GM21576 (cell line): ENCODE data around the gene CSF3.
"Not testable (repeated sequence)": the region's sequence is repeated elsewhere in the genome, so short reads cannot be mapped to it uniquely, and the experiment has no call there.

Source experiments
- ATAC-seq: cut with Tn5 transposase; IDR thresholded peaks from one replicate; pipeline ENCODE4 v1.9.1; 2021; ENCODE audit warnings: mild to moderate bottlenecking, moderate library complexity; ENCODE audit not compliant: unreplicated experiment

Gene CSF3

GRCh38 chr17:39996800-39997199 lies 18.4 kb upstream of the CSF3 start:
- ATAC-seq = no peak

GRCh38 chr17:39997543-39997942 lies 17.7 kb upstream of the CSF3 start:
- ATAC-seq = no peak

DNA sequence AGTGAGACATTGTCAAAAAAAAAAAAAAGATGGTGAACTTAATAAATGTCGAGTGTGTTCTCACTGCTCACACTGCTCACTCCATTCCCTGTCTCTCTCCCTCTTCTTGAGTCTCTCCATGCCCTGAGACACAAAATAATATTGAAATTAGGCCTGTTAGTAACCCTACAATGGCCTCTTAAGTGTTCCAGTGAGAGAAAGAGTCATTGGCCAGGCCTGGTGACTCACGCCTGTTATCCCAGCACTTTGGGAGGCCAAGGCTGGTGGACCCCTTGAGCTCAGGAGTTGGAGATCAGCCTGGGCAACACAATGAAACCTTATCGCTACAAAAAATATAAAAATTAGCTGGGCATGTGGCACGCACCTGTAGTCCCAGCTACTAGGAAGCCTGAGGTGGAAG lies 16.2 kb upstream of the CSF3 start:
- ATAC-seq = no peak

GRCh38 chr17:40000161-40000560 lies 15.1 kb upstream of the CSF3 start:
- no peak for ATAC-seq

GRCh38 chr17:40001335-40001734 lies 13.9 kb upstream of the CSF3 start:
- not testable (repeated sequence) for ATAC-seq

DNA sequence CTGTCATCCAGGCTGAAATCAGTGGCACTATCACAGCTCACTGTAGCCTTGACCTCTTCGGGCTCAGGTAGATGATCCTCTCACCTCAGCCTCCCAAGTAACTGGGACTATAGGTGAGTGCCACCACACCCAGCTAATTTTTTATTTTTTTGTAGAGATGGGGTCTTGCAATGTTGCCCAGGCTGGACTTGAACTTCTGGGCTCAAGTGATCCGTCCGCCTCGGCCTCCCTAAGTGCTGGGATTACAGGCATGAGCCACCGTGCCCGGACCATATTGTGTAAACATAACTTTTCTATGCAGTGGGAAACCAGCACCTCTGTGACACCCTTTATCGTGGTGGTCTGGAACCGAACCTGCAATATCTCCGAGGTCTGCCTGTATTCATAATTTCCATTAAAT lies 11.2 kb upstream of the CSF3 start:
- ATAC-seq = no peak

DNA sequence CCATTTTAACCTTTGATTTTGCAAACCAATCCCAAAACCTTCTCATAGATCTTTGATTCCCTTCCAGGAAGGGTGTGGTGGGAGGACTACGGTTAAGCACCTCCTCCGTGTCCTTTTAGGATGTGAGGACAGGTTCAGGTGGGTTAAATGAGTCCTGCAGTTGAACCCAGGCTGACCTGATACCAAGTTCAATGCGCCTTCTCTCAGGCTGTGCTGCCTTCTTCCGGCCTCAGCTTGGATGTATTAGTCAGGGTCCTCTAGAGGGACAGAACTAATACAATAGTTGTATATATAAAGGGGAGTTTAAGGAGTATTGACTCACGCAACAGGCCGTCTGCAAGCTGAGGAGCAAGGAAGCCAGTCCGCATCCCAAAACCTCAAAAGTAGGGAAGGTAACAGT lies 10.5 kb upstream of the CSF3 start:
- ATAC-seq = no peak

DNA sequence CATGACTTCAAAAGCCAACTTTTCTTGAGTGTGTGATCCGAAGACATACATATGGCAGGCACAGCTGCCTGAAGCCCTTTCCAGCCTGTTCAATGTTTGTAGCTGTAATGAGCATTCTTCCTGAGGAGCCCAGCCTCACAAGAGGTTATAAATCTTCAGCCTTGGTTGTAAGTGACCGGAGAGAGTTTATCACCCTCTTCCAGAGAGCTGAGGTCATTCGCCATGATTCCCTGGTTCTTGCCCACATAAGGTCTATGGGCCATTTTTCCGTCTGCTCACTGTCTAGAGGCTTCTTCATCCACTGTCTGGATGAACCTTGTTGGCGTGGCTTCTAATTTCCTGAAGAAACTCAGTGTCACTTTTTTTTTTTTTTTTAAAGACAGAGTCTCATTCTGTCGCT lies 9.7 kb upstream of the CSF3 start:
- no peak for ATAC-seq

DNA sequence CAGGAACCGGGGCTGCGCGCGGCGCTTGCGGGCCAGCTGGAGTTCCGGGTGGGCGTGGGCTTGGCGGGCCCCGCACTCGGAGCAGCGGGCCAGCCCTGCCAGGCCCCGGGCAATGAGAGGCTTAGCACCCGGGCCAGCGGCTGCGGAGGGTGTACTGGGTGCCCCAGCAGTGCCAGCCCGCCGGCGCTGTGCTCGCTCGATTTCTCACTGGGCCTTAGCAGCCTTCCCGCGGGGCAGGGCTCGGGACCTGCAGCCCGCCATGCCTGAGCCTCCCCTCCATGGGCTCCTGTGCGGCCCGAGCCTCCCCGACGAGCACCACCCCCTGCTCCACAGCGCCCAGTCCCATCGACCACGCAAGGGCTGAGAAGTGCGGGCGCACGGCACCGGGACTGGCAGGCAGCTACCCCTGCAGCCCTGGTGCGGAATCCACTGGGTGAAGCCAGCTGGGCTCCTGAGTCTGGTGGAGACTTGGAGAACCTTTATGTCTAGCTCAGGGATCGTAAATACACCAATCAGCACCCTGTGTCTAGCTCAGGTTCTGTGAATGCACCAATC lies 4.2 kb upstream of the CSF3 start:
- ATAC-seq = not testable (repeated sequence)

GRCh38 chr17:40012017-40012647 lies 3.1 kb upstream of the CSF3 start:
- ATAC-seq = not testable (repeated sequence)

DNA sequence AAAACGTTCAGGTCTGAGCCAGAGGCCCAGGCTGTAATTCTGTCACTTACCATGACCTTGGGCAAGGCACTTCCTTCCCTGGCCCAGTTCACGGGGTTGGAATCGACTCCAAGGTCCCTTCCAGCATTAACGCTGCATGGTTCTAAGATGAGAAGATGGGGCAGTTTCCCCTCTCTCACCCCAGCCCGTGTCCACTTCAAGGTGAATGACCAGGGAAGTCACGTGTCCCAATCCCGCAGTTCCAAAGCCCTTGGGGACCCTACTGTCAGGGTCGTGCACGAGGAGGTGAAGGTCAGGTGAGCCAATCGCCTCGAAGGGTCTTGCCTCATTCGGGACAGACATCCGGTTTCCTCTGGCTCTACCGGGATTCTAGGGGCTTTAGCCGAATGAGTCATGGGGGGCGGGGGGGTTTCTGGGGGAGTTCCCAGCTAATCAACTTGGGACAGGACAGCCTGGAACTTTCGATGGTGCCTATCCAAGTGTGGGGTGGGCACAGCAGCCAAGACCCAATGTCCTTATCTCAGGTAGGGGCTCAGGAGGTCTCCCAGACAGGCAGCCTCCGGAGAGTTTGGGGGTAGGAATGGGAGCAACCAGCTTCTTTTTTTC lies 762 bp upstream of the CSF3 start:
- no peak for ATAC-seq

DNA sequence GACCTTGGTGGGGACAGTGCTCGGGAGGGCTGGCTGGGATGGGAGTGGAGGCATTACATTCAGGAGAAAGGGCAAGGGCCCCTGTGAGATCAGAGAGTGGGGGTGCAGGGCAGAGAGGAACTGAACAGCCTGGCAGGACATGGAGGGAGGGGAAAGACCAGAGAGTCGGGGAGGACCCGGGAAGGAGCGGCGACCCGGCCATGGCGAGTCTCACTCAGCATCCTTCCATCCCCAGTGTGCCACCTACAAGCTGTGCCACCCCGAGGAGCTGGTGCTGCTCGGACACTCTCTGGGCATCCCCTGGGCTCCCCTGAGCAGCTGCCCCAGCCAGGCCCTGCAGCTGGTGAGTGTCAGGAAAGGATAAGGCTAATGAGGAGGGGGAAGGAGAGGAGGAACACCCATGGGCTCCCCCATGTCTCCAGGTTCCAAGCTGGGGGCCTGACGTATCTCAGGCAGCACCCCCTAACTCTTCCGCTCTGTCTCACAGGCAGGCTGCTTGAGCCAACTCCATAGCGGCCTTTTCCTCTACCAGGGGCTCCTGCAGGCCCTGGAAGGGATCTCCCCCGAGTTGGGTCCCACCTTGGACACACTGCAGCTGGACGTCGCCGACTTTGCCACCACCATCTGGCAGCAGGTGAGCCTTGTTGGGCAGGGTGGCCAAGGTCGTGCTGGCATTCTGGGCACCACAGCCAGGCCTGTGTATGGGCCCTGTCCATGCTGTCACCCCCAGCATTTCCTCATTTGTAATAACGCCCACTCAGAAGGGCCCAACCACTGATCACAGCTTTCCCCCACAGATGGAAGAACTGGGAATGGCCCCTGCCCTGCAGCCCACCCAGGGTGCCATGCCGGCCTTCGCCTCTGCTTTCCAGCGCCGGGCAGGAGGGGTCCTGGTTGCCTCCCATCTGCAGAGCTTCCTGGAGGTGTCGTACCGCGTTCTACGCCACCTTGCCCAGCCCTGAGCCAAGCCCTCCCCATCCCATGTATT lies 1.1 kb downstream of the CSF3 start:
- ATAC-seq = no peak

- no peak for ATAC-seq
Measured at GRCh38 chr17:40017422-40018080, 2.3 kb downstream of the CSF3 start.

DNA sequence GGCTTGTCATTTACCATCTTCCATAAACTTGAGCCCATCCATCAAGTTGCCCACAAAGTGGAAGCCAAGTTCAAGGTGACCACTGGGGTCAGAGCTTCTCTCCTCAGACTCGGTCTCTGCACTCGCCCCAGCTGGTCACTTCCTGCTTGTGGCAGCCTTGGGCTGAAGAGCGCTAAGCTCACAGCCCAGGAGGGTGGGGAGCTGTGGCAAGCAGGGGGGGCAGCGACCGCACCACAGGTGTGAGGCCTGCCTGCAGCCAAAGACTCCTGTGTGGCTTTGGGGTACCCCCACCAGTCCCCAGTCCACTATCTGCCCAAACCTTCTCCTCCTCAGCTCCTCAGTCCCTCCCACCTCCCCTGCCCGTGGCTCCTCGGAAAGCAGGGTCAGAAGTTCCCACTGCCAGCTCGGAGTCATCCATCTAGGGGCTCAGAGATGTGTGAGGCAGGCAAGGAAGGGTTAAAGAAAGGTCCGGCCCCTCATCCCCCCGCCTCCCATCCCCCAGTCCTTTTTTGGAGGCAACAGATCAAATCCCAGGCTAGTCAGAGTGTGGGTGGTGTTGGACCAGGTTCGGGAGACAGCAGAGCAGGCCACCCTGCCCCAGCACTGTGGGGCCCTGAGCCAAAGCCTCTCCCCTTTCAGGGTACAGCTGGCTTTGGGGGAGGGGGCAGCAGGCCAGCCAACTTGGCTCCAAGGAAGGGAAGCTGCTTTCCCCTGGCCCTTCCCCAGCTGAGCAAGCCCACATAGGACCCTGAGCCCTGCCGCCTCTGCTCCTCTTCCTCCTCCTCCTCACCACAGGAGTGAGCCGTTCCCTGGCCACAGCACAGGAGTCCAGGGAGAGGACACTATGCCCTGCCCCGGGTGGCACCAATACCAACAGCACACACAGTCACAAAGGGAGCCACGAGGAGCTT lies 3.2 kb downstream of the CSF3 start:
- ATAC-seq = no peak

DNA sequence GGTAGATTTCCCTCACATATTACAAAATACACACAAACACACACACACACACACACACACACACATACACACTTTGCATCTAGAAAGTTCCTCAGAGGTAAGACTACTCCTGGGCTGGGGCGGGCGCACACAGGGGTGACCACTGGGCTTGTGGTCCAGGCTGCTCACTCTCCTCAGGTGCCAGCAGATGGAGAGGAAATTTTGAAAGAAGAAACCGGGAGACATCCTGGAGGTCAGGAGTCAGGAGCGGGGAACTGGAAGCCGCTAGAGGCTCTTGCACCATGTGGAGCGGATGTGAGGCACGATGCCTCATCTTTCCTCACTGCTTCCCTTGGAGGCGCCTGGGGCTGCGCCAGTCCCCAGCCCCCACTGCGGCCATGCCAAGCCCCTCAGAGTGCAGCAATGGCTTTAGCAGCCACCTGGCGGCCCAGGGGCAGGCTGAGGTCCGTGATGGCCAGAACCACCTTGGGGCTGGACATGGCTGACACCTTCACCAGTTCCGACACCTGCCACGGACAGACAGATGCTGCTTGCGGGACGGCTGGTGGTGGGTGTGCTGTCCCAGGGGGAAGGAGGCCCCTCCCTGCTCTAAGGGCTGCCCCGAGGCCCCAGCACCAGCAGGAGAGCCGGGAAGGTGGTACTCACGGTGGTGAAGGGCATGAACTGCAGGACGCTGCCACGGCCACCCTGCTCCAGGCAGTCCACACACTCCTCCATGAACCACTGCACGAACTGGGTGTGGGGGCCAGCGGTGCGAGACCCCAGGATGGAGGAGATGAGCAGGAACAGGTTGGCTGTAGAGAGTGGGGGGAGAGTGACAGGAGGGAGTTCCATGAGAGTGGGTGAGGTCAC lies 4.1 kb downstream of the CSF3 start:
- ATAC-seq = no peak

DNA sequence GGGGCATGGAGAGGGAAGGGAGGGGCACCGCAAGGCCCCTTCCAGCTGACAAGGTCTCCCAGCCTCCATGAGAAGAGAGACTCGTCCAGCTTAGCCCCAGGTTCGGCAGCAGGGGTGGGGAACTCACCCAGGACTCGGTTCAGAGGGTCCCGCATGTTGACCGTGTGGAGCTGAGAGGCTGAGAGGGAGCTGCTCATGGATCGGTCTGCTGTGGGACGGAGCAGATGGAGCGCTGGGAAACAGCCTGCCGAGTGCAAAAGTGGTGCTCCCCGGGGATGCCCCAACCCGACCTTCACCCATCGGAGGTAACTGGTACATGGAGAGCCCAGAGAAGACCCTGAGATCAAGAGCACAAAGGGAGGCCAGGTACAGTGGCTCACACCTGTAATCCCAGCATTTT lies 4.9 kb downstream of the CSF3 start:
- no peak for ATAC-seq

DNA sequence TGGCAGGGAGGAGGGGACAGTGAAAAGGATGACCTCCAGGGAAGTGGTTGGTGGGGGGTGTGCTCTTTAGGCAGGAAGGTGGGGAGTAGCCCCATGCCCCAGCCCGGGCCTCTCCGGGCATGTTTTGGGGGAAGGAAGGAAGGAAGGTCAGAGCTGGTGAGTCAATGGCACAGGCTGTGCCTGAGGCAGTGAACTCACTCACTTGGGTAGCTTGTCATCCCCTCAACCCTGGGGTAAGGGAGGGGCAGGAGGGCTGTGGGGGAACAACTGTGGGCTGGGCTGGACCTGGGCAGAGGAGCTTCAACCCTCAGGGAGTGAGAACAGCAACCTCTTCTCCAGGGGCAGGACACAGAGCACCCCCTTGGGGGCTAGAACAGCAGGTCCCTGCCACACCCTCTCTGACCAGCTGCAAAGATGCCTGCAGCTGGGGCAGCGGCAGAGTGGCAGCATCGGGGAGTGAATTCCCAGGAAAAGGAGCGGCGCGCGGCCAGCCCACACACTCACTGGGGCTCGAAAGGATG lies 6.3 kb downstream of the CSF3 start:
- no peak for ATAC-seq

- ATAC-seq = no peak
Measured at GRCh38 chr17:40022497-40022896, 7.3 kb downstream of the CSF3 start.
